ENCODE measurements around the gene MDGA2.

The MDGA2 gene

DNA sequence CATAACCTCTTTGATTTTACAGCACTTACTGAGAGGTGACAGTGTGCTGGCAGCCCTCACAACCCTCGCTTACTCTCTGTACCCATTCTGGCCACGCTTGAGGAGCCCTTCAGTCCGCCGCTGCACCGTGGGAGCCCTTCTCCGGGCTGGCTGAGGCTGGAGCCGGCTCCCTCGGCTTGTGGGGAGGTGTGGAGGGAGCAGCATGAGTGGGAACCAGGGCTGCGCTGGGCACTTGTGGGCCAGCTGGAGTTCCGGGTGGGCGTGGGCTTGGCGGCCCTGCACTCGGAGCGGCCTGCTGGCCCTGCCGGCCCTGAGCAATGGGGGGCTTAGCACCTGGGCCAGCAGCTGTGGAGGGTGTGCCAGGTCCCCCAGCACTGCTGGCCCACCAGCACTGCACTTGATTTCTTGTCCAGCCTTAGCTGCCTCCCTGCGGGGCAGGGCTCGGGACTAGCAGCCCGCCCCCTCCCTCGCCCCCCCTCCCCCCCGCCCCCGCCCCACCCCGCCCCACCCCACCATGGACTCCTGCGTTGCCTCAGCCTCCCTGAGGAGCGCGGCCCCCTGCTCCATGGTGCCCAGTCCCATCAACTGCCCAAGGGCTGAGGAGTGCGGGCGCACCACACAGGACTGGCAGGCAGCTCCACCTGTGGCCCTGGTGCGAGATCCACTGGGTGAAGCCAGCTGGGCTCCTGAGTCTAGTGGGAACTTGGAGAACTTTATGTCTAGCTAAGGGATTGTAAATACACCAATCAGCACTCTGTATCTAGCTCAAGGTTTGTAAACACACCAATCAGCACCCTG is 9.9 kb downstream of the MDGA2 start:
- TF ChIP-seq, protein P1, sequence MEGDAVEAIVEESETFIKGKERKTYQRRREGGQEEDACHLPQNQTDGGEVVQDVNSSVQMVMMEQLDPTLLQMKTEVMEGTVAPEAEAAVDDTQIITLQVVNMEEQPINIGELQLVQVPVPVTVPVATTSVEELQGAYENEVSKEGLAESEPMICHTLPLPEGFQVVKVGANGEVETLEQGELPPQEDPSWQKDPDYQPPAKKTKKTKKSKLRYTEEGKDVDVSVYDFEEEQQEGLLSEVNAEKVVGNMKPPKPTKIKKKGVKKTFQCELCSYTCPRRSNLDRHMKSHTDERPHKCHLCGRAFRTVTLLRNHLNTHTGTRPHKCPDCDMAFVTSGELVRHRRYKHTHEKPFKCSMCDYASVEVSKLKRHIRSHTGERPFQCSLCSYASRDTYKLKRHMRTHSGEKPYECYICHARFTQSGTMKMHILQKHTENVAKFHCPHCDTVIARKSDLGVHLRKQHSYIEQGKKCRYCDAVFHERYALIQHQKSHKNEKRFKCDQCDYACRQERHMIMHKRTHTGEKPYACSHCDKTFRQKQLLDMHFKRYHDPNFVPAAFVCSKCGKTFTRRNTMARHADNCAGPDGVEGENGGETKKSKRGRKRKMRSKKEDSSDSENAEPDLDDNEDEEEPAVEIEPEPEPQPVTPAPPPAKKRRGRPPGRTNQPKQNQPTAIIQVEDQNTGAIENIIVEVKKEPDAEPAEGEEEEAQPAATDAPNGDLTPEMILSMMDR (IDR thresholded peaks at IDR 0.05; ENCODE audit: low read depth, low read length, missing control alignments): no peak
- H3K4me3 ChIP-seq (ENCODE audit: low read depth, low read length): no peak overlapping the region
- DNase-seq (ENCODE audit: low read depth): no peak

DNA sequence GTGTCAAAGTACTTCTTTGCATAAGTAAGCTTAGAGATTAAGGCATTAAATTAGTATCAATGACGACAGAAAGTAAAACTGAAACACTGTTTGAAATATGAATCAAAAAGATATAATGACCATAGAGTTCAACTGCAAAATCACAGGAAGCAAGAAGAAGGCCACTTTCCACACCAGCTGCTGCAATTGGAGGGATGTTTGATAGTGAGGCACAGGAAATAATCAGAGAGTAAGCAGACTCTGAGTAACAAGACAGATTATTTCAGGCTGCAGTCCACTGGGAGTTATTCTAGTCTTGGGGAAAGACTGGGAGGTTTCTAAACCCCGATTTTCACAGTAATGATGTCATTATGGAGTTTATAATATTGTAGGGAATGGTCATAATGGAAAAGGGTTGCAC is 12.9 kb downstream of the MDGA2 start:
- DNase-seq (ENCODE audit: low read depth): no peak
- no peak overlapping the region for H3K4me3 ChIP-seq (ENCODE audit: low read depth, low read length)
- TF ChIP-seq, protein P1 (IDR thresholded peaks at IDR 0.05; ENCODE audit: low read depth, low read length, missing control alignments): no peak

DNA sequence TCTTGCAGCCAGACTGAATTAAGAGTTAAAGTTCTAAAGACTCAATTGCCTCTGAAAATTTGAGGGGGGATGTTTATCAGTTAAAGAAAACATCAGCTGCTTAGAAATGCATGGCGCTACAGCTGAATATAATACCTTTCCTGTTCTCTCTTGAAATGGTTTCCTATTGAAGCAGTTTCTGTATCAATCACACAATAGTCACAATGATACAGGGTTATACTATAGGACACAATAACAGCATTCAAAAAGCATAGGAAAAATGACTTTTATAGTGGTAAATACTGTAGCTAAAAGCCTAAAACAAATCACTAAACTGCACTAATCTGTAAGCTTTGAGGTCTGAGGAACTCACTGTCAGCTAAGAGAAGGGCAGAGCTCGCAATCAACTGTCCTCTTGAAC is 15.2 kb downstream of the MDGA2 start:
- DNase-seq (ENCODE audit: low read depth): no peak
- TF ChIP-seq, protein P1 (IDR thresholded peaks at IDR 0.05; ENCODE audit: low read depth, low read length, missing control alignments): no peak
- H3K4me3 ChIP-seq (ENCODE audit: low read depth, low read length): no peak overlapping the region

DNA sequence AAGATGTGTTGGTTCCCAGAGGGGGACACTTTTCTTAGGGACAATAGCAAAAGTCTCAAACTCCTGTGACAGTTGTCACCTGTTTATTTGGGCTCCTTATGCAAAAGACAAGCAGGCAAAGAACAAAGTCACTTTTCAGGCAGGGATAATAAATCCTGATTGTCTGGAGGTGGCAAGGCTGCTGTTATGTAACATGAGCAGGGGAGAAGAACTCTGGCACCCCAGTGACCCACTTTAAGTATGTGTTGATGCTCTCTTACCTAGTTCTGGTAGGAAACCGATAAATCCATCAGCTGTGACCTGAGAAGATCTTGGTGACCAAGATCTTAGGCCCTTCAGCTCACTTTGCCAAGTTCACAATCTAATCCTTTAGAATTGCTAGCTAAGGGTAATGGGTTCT is 17.4 kb downstream of the MDGA2 start:
- no peak overlapping the region for H3K4me3 ChIP-seq (ENCODE audit: low read depth, low read length)
- TF ChIP-seq, protein P1 (IDR thresholded peaks at IDR 0.05; ENCODE audit: low read depth, low read length, missing control alignments): no peak
- DNase-seq (ENCODE audit: low read depth): no peak

DNA sequence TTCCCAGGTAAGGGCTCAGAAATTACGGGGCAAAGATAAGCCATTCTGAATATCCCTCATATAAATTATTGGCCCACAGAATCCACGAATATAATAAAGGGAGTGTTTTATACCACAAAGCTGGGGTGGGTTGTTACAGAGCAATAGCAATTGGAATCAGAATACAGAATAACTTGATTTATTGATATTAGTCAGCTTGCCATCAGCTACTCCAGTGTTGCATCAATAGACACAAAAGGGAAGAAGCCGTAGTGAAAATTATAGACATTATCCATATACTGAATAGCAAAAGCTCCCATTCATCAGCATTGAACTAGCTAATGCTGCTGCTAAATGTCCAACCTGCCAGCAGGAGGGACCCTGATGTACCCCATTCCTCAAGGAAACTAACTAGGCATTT is 18.3 kb downstream of the MDGA2 start:
- DNase-seq (ENCODE audit: low read depth): no peak
- TF ChIP-seq, protein P1 (IDR thresholded peaks at IDR 0.05; ENCODE audit: low read depth, low read length, missing control alignments): no peak
- H3K4me3 ChIP-seq (ENCODE audit: low read depth, low read length): no peak overlapping the region

DNA sequence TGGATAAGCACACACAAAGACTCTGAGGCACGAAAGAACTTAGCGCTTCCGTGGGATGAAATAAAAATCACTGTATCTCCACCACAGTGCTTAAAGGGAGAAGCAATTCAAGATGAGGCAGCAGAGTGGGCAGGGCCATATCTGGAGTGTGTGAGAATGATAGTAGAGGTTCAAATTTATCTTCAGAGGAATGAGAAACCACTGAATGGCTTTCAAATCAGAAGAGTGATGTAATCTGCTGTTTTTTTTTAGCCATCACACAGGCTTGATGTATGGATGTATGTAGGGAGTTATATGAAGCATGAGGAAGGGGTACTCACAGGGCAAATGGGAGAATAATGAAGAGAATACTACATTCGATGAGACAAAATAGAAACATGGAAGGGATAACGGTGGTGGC is 24.1 kb downstream of the MDGA2 start:
- TF ChIP-seq, protein P1 (IDR thresholded peaks at IDR 0.05; ENCODE audit: low read depth, low read length, missing control alignments): no peak
- H3K4me3 ChIP-seq (ENCODE audit: low read depth, low read length): no peak overlapping the region
- no peak for DNase-seq (ENCODE audit: low read depth)

DNA sequence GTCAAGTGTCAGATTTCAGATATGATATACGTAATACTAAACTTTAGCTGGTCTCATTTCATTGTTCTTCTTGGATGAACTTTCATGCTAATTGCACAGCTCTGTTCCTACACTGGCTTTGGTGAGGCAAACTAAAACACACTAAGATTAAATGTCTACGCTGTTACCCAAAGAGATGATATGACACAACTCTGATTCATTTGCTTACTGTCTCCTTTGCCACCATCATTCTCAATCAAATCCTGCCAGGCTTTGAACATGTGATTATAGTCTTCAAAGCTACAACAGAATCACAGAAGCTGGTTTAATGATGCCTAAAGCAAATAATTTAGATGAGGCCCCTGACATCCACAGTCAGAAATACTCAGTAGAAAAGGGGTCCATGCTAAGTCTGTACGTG is 37.7 kb downstream of the MDGA2 start:
- DNase-seq (ENCODE audit: low read depth): no peak
- TF ChIP-seq, protein P1 (IDR thresholded peaks at IDR 0.05; ENCODE audit: low read depth, low read length, missing control alignments): no peak
- no peak overlapping the region for H3K4me3 ChIP-seq (ENCODE audit: low read depth, low read length)

Measured in GM12864 (cell line).